T-cell (primary cell): ENCODE results near the gene NEK7. TPM values are rescaled to one million over a fixed set of nuclear protein-coding genes. Genes with fewer than 3 reads are reported as not detected.
A peak's percentile ranks its signal among the peaks of the same experiment; 100 is the strongest.

ENCODE experiments used
- ATAC-seq, 4 experiments: fragments of 200-7000 bp in 3 of 4; fragments of 150-1000 bp in 1 of 4; cut with Tn5 transposase; replicated peaks in 1 of 4; 1 replicate in 3 of 4; 2 replicates in 1 of 4; pipeline ENCODE4 v1.10.0; 2021; ENCODE audit warnings: moderate library complexity in 3 of 4, mild to moderate bottlenecking in 2 of 4, moderate number of reproducible peaks in 1 of 4
- CTCF ChIA-PET, 2 donors: fragments of 300-600 bp; sonication (Branson Sonifier 250); formaldehyde crosslinking; loops; one replicate each; lab custom pipeline; 2022; ENCODE audit warnings: antibody characterized with exemption in 2 of 2; lab: Charles Lee
- POLR2A ChIA-PET, 2 donors: fragments of 300-600 bp; sonication (Branson Sonifier 250); formaldehyde crosslinking; loops; one replicate each; lab custom pipeline; 2022; ENCODE audit warnings: antibody characterized with exemption in 2 of 2; lab: Charles Lee
- DNase-seq, 35 experiments: peaks; one replicate each; pipeline versions ENCODE4 v3.0.0 to v3.0.0-alpha.2; 2013 to 2023
- H3K27ac ChIP-seq: one replicate; pipeline ENCODE4 v1.5.1; 2013; ENCODE audit warnings: low read length
- H3K27me3 ChIP-seq, 2 experiments: replicated peaks in 1 of 2; 1 replicate in 1 of 2; 2 replicates in 1 of 2; pipeline versions ENCODE4 v1.6.1 to v1.7.0; 2013; ENCODE audit warnings: low read length in 1 of 2, mixed read lengths in 1 of 2; ENCODE audit not compliant: control insufficient read depth in 2 of 2, insufficient read depth in 2 of 2; ENCODE audit errors: extremely low read depth in 1 of 2
- H3K36me3 ChIP-seq, 2 donors: 1 replicate in 1 of 2; 2 replicates in 1 of 2; pipeline versions ENCODE4 v1.6.1 to v1.7.0; 2013; ENCODE audit warnings: low read length in 1 of 2; ENCODE audit not compliant: control insufficient read depth in 2 of 2, insufficient read depth in 1 of 2; ENCODE audit errors: extremely low read depth in 1 of 2
- H3K4me1 ChIP-seq, 2 experiments: 1 replicate in 1 of 2; 2 replicates in 1 of 2; pipeline versions ENCODE4 v1.6.1 to v1.7.0; 2013; ENCODE audit warnings: low read length in 2 of 2, mixed read lengths in 1 of 2; ENCODE audit not compliant: insufficient read depth in 2 of 2, control insufficient read depth in 1 of 2; ENCODE audit errors: extremely low read depth in 1 of 2
- H3K4me3 ChIP-seq, 2 donors: 1 replicate in 1 of 2; 2 replicates in 1 of 2; pipeline versions ENCODE4 v1.5.1 to v1.7.0; 2013; ENCODE audit warnings: mild to moderate bottlenecking in 2 of 2, low read length in 1 of 2, moderate library complexity in 1 of 2; ENCODE audit not compliant: control insufficient read depth in 1 of 2; ENCODE audit errors: extremely low read depth in 1 of 2
- H3K9me3 ChIP-seq: 2 replicates; pipeline ENCODE4 v1.7.0; 2013
- H3K27ac Mint-ChIP-seq, 2 donors: one replicate each; pipeline ENCODE4 v1.8.0; 2020 to 2021; ENCODE audit warnings: mild to moderate bottlenecking in 2 of 2, mixed read lengths in 2 of 2
- H3K27me3 Mint-ChIP-seq, 2 donors: one replicate each; pipeline ENCODE4 v1.8.0; 2021 to 2022; ENCODE audit warnings: mixed read lengths in 2 of 2
- H3K36me3 Mint-ChIP-seq: one replicate; pipeline ENCODE4 v1.8.0; 2021; ENCODE audit warnings: mixed read lengths
- H3K4me1 Mint-ChIP-seq, 3 donors: one replicate each; pipeline ENCODE4 v1.8.0; 2020 to 2022; ENCODE audit warnings: mixed read lengths in 3 of 3, mild to moderate bottlenecking in 1 of 3
- H3K4me3 Mint-ChIP-seq, 3 donors: one replicate each; pipeline ENCODE4 v1.8.0; 2020 to 2022; ENCODE audit warnings: mild to moderate bottlenecking in 3 of 3, mixed read lengths in 3 of 3, moderate library complexity in 3 of 3
- H3K9me3 Mint-ChIP-seq, 3 donors: one replicate each; pipeline ENCODE4 v1.8.0; 2020 to 2022; ENCODE audit warnings: mixed read lengths in 3 of 3
- WGBS: methylation state at CpG from one replicate; pipeline ENCODE4 v1.1.5; 2013; ENCODE audit warnings: missing lambda C conversion rate; ENCODE audit not compliant: insufficient coverage; 5-methylcytosine and 5-hydroxymethylcytosine counted together
- total RNA-seq, 35 experiments: library from RNA in 6 of 35; stranded (reverse) in 6 of 35; fragments of 120-200 nt in 1 of 35; gene quantifications; one replicate each; pipeline versions ENCODE4 v1.2.1 to v1.2.4 and lab custom pipeline; 2013 to 2026

NEK7 gene
- total RNA-seq, 5 donors from 2014 or later (not counting 1 experiment from before 2014, with no cell fraction given), result 31.8 to 75.4 (median 69.9) TPM

GRCh38 chr1:198169672-198170071 is 12.9 kb downstream of the NEK7 start:
- Histone ChIP-seq H3K36me3 (no peaks in the 10 kb centered on the region), H3K4me3 (no peak overlapping the region), H3K27me3 (no peaks in the 10 kb centered on the region), H3K27ac (peak overlapping the region; percentile 86), H3K4me1 (peaks cover 56 to 63% of the 10 kb centered on the region in 2 experiments), H3K9me3 (no peaks in the 10 kb centered on the region)
- Mint-ChIP-seq H3K4me3 (peak overlapping the region in 2 of 3 donors; percentile 32 to 55), H3K9me3 (no peaks in the 10 kb centered on the region), H3K27ac (peak overlapping the region; percentile 87 to 93), H3K4me1 (peaks cover 86 to 97% (median 90%) of the 10 kb centered on the region in 3 donors), H3K27me3 (no peaks in the 10 kb centered on the region), H3K36me3 (peaks cover 9% of the 10 kb centered on the region)
- DNase-seq (no peak), ATAC-seq (no peak)
- POLR2A ChIA-PET, result interaction anchor here in 1 of 2 donors (1.0 kb wide), 1 partner anchor 73 kb away, joined by 6 read pairs; no protein-coding TSS in a partner anchor
- 92% methylated on average over 1 of the region's 2 CpGs for WGBS
- CTCF ChIA-PET, result interaction anchor here (0.5 to 1.2 kb wide), 4 partner anchors 9 to 498 kb away, joined by 3 read pairs; no protein-coding TSS in a partner anchor

- H3K4me3 Mint-ChIP-seq, result peak overlapping the region in 2 of 3 donors; percentile 21 to 28
- H3K9me3 ChIP-seq, result no peaks in the 10 kb centered on the region
- peaks cover 82 to 95% (median 88%) of the 10 kb centered on the region in 3 donors for H3K4me1 Mint-ChIP-seq
- no peak for DNase-seq
- no peaks in the 10 kb centered on the region for H3K27me3 ChIP-seq
- peak overlapping the region; percentile 2 for H3K27ac ChIP-seq
- no peaks in the 10 kb centered on the region for H3K36me3 ChIP-seq
- no peaks in the 10 kb centered on the region for H3K27me3 Mint-ChIP-seq
- 100% methylated on average over 1 of the region's 5 CpGs for WGBS
- ChIA-PET POLR2A (no interaction called here), CTCF (interaction anchor here (0.6 to 1.2 kb wide), 8 partner anchors 13 to 780 kb away, joined by 3 to 5 read pairs (median 4); no protein-coding TSS in a partner anchor)
- no peaks in the 10 kb centered on the region for H3K9me3 Mint-ChIP-seq
- peaks cover 44 to 51% of the 10 kb centered on the region in 2 experiments for H3K4me1 ChIP-seq
- no peak overlapping the region for H3K4me3 ChIP-seq
- no peak for ATAC-seq
- peaks cover 6% of the 10 kb centered on the region for H3K36me3 Mint-ChIP-seq
- peak overlapping the region; percentile 83 to 93 for H3K27ac Mint-ChIP-seq
Observed at GRCh38 chr1:198171667-198172540, 15.1 kb downstream of the NEK7 start.

- no peak overlapping the region for H3K4me3 ChIP-seq
- no peaks in the 10 kb centered on the region for H3K36me3 ChIP-seq
- ChIA-PET CTCF (interaction anchor here in 1 of 2 donors (1.5 kb wide), 1 partner anchor 19 kb away, joined by 3 read pairs; no protein-coding TSS in a partner anchor), POLR2A (interaction anchor here (0.6 to 1.0 kb wide), 2 partner anchors 12 to 20 kb away, joined by 3 read pairs; no protein-coding TSS in a partner anchor)
- Mint-ChIP-seq H3K4me3 (peak overlapping the region in 2 of 3 donors; percentile 21 to 55), H3K9me3 (no peaks in the 10 kb centered on the region), H3K27me3 (no peaks in the 10 kb centered on the region), H3K4me1 (peaks cover 82 to 95% (median 88%) of the 10 kb centered on the region in 3 donors), H3K36me3 (peaks cover 6% of the 10 kb centered on the region), H3K27ac (peak overlapping the region; percentile 87 to 91)
- H3K27me3 ChIP-seq, result no peaks in the 10 kb centered on the region
- ATAC-seq, result no peak
- peaks cover 39 to 40% of the 10 kb centered on the region in 2 experiments for H3K4me1 ChIP-seq
- H3K27ac ChIP-seq, result peak overlapping the region; percentile 79
- DNase-seq, result no peak
- no peaks in the 10 kb centered on the region for H3K9me3 ChIP-seq
Observed at GRCh38 chr1:198173832-198174231, 17.0 kb downstream of the NEK7 start.

- Histone ChIP-seq H3K27me3 (no peaks in the 10 kb centered on the region), H3K9me3 (no peaks in the 10 kb centered on the region), H3K4me1 (peaks cover 37 to 38% of the 10 kb centered on the region in 2 experiments), H3K27ac (peak overlapping the region; percentile 79), H3K4me3 (no peak overlapping the region), H3K36me3 (no peaks in the 10 kb centered on the region)
- Mint-ChIP-seq H3K9me3 (no peaks in the 10 kb centered on the region), H3K27me3 (no peaks in the 10 kb centered on the region), H3K4me3 (peak overlapping the region; percentile 52 to 55 (median 54)), H3K36me3 (peaks cover 6% of the 10 kb centered on the region), H3K27ac (peak overlapping the region; percentile 87 to 91), H3K4me1 (peaks cover 81 to 96% (median 89%) of the 10 kb centered on the region in 3 donors)
- peak in 1 of 4 experiments; percentile 54 for ATAC-seq
- peak in 2 of 35 experiments; percentile 32 to 36 for DNase-seq
- POLR2A ChIA-PET, result interaction anchor here (1.0 to 1.2 kb wide), 2 partner anchors 8 to 12 kb away, joined by 3 to 7 read pairs; no protein-coding TSS in a partner anchor
- CTCF ChIA-PET, result interaction anchor here in 1 of 2 donors (0.6 kb wide), 1 partner anchor 383 kb away, joined by 4 read pairs; no protein-coding TSS in a partner anchor
- no CpG with 5 or more reads among the region's 5 CpGs for WGBS
Observed at GRCh38 chr1:198174297-198174696, 17.5 kb downstream of the NEK7 start.

GRCh38 chr1:198175423-198176170 is 18.8 kb downstream of the NEK7 start:
- H3K4me1 ChIP-seq, result peaks cover 33 to 48% of the 10 kb centered on the region in 2 experiments
- 30% methylated on average over 2 of the region's 5 CpGs for WGBS

More at GRCh38 chr1:198175423-198176170, 18.8 kb downstream of the NEK7 start:
- Histone ChIP-seq H3K9me3 (no peaks in the 10 kb centered on the region), H3K4me3 (no peak overlapping the region), H3K27me3 (no peaks in the 10 kb centered on the region), H3K27ac (peak overlapping the region; percentile 79), H3K36me3 (no peaks in the 10 kb centered on the region)
- POLR2A ChIA-PET, result interaction anchor here in 1 of 2 donors (1.2 kb wide), 1 partner anchor 10 kb away, joined by 7 read pairs; no protein-coding TSS in a partner anchor
- no peaks in the 10 kb centered on the region for H3K9me3 Mint-ChIP-seq
- ATAC-seq, result peak; percentile 83 to 90 (median 86)
- H3K4me3 Mint-ChIP-seq, result peak overlapping the region; percentile 50 to 57 (median 54)
- peaks cover 83 to 96% (median 88%) of the 10 kb centered on the region in 3 donors for H3K4me1 Mint-ChIP-seq
- CTCF ChIA-PET, result interaction anchor here in 1 of 2 donors (0.6 to 1.2 kb wide), 2 partner anchors 15 to 56 kb away, joined by 3 read pairs; no protein-coding TSS in a partner anchor
- H3K27me3 Mint-ChIP-seq, result no peaks in the 10 kb centered on the region
- DNase-seq, result peak in 4 of 35 experiments; percentile 13 to 65 (median 21)
- peak overlapping the region; percentile 92 to 94 for H3K27ac Mint-ChIP-seq
- H3K36me3 Mint-ChIP-seq, result no peaks in the 10 kb centered on the region
